HG02798 (cell line): ENCODE measurements around the gene SPOCD1.

Experiments used
- ATAC-seq: cut with Tn5 transposase; IDR thresholded peaks from one replicate; pipeline ENCODE4 v1.9.1; 2021; ENCODE audit warnings: mild to moderate bottlenecking; ENCODE audit not compliant: unreplicated experiment, poor library complexity

Gene SPOCD1

GRCh38 chr1:31745946-31746670 lies 69.7 kb downstream of the SPOCD1 start:
- ATAC-seq = no peak

- no peak for ATAC-seq
Measured at GRCh38 chr1:31745096-31745945, 70.5 kb downstream of the SPOCD1 start.

GRCh38 chr1:31744165-31744888 lies 71.5 kb downstream of the SPOCD1 start:
- ATAC-seq = no peak

GRCh38 chr1:31742462-31743212 lies 73.2 kb downstream of the SPOCD1 start:
- no peak for ATAC-seq
